ENCODE results near the gene ZBTB7B.

DNA sequence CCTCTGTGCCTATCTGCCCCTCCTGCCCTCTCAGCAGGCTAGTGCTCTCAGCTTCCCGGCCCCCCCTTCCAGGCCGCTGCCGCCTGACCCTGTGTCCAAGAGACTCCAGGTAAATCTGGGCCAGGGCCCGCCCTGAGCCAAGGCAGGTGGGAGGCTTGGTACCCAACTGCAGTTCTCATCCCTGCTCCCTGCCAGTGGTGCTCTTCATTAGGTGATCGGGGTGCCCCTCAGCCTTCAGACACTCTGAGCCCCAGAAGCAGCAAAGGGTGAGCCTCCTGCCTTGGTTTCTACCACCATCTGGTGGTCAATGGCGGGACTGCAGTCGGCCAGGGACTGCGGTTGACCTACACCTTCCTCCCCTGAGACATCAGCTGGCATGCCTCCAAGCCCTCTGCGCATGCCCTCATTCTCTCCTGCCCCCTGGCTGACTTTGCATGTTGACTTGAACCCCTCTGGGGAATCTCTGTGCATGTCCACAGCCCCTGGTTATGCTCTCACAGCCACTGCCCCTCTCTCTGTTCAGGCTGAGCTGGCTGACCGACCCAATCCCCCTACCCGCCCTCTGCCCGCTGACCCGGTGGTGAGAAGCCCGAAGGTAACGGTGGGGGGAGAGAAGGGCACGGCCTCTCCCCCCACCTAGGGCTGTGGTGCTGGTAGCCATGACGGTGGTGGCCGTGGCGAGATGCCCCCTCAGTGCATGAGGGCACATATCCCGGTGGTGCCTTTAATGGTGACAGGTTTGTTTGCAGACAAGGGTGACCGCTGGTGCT is 59.0 kb downstream of the ZBTB7B start:
- peak; percentile 94 to 99 (median 96) for TF ChIP-seq CTCF (IDR thresholded peaks at IDR 0.05)
- no peak for TF ChIP-seq POLR2A (IDR thresholded peaks at IDR 0.05)

Data from body of pancreas (tissue), 4 donors.